Mesendoderm (in vitro differentiated cells): ENCODE measurements around the gene EBPL.
A peak's percentile ranks its signal among the peaks of the same experiment; 100 is the strongest.

Experiments used
- DNase-seq: peaks from one replicate; pipeline ENCODE4 v3.0.0; 2013
- H2AK5ac ChIP-seq: 2 replicates; pipeline ENCODE4 v1.6.1; 2013; ENCODE audit warnings: low read length, inconsistent platforms
- H2BK120ac ChIP-seq: 2 replicates; pipeline ENCODE4 v1.6.1; 2013; ENCODE audit warnings: low read depth, mild to moderate bottlenecking, low read length, moderate library complexity, mixed read lengths
- H2BK15ac ChIP-seq: replicated peaks from 2 replicates; pipeline ENCODE4 v1.6.1; 2013; ENCODE audit warnings: low read depth, mild to moderate bottlenecking, moderate library complexity
- H2BK5ac ChIP-seq: 2 replicates; pipeline ENCODE4 v1.6.1; 2013; ENCODE audit warnings: low read length, inconsistent platforms
- H3K18ac ChIP-seq: 2 replicates; pipeline ENCODE4 v1.6.1; 2013; ENCODE audit warnings: mild to moderate bottlenecking, low read length, mixed read lengths
- H3K23ac ChIP-seq: one replicate; pipeline ENCODE4 v1.6.1; 2013; ENCODE audit warnings: low read length
- H3K27ac ChIP-seq: 2 replicates; pipeline ENCODE4 v1.5.1; 2013; ENCODE audit warnings: low read depth, mild to moderate bottlenecking, inconsistent platforms, low read length, moderate library complexity
- H3K27me3 ChIP-seq: 2 replicates; pipeline ENCODE4 v1.6.1; 2013; ENCODE audit warnings: low read length, control low read depth, mild to moderate bottlenecking, inconsistent platforms; ENCODE audit not compliant: insufficient read depth, poor library complexity
- H3K36me3 ChIP-seq: 2 replicates; pipeline ENCODE4 v1.6.1; 2013; ENCODE audit warnings: low read length, inconsistent platforms; ENCODE audit not compliant: control insufficient read depth, insufficient read depth
- H3K4ac ChIP-seq: one replicate; pipeline ENCODE4 v1.6.1; 2013; ENCODE audit warnings: low read depth, mild to moderate bottlenecking, low read length, moderate library complexity
- H3K4me1 ChIP-seq: 2 replicates; pipeline ENCODE4 v1.6.1; 2013; ENCODE audit warnings: low read depth, low read length, inconsistent platforms; ENCODE audit not compliant: control insufficient read depth
- H3K4me2 ChIP-seq: 2 replicates; pipeline ENCODE4 v1.6.1; 2013; ENCODE audit warnings: low read length
- H3K4me3 ChIP-seq: 2 replicates; pipeline ENCODE4 v1.5.1; 2013; ENCODE audit warnings: mild to moderate bottlenecking, low read length
- H3K56ac ChIP-seq: one replicate; pipeline ENCODE4 v1.6.1; 2013; ENCODE audit warnings: low read length
- H3K79me1 ChIP-seq: 2 replicates; pipeline ENCODE4 v1.6.1; 2013; ENCODE audit warnings: low read length, inconsistent platforms
- H3K79me2 ChIP-seq: 2 replicates; pipeline ENCODE4 v1.6.1; 2013; ENCODE audit warnings: mild to moderate bottlenecking, low read length; ENCODE audit not compliant: control insufficient read depth, insufficient read depth
- H3K9ac ChIP-seq: 2 replicates; pipeline ENCODE4 v1.6.1; 2013; ENCODE audit warnings: low read length, inconsistent platforms
- H4K5ac ChIP-seq: one replicate; pipeline ENCODE4 v1.6.1; 2013; ENCODE audit warnings: low read length
- H4K8ac ChIP-seq: one replicate; pipeline ENCODE4 v1.6.1; 2013; ENCODE audit warnings: low read depth, mild to moderate bottlenecking, control low read depth, low read length, moderate library complexity
- WGBS: extraction: QIAGEN DNeasy Blood & Tissue Kit; methylation state at CpG from one replicate; pipeline ENCODE4 v1.1.7; 2013; ENCODE audit warnings: low lambda C conversion rate, missing lambda C conversion rate; ENCODE audit not compliant: insufficient coverage; ENCODE audit errors: extremely low coverage; 5-methylcytosine and 5-hydroxymethylcytosine counted together

Gene EBPL

GRCh38 chr13:49624229-49624628, 67.1 kb downstream of the EBPL start:
- Histone ChIP-seq H3K4me1 (no peaks in the 10 kb centered on the region), H3K56ac (no peak overlapping the region), H3K79me2 (no peaks in the 10 kb centered on the region), H3K18ac (no peak overlapping the region), H2AK5ac (no peak overlapping the region), H3K36me3 (no peaks in the 10 kb centered on the region), H3K79me1 (no peaks in the 10 kb centered on the region), H3K4me2 (no peak overlapping the region), H2BK15ac (no peak overlapping the region), H3K27me3 (no peaks in the 10 kb centered on the region), H2BK5ac (no peak overlapping the region), H3K23ac (no peak overlapping the region), H3K9ac (no peak overlapping the region), H2BK120ac (no peak overlapping the region), H4K8ac (no peak overlapping the region), H3K27ac (no peak overlapping the region), H3K4me3 (no peak overlapping the region), H4K5ac (no peak overlapping the region), H3K4ac (no peak overlapping the region)
- no peak for DNase-seq
- no CpG with 5 or more reads among the region's 6 CpGs for WGBS

DNA sequence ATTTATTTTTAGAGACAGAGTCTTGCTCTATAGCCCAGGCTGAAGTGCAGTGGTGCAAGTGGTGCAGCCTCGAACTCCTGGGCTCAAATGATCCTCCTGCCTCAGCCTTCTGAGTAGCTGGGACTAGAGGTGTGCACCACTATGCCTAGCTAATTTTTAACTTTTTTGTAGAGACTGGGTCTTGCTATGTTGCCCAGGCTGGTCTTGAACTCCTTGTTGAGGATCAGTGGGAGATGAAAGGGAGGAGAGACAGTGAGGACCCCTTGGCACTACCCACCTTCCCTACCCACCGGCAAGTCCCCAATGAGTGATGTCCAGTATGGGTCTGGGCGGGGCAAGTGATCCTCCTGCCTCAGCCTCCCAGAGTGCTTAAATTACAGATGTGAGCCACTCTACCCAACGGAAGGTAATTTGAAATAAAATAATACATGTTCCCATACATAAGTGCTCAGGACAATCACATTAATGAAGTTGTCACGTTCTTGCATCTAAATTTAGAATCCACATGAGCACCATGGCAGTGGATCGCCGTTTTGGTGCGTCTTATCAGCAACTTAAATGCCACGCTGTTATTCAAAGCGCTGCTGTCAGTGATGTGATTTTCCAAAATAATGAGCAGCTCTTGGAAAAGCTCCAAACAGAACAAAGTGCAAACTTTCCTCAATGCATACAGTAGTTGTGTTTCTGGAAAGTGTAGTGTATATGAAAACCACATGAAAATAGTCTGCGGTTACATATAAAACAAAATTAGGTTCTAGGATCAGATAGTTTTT, 68.9 kb downstream of the EBPL start:
- no peak overlapping the region for H3K27ac ChIP-seq
- H3K23ac ChIP-seq = no peak overlapping the region
- no peak overlapping the region for H3K9ac ChIP-seq
- H2BK15ac ChIP-seq = no peak overlapping the region
- no peaks in the 10 kb centered on the region for H3K36me3 ChIP-seq
- no peak overlapping the region for H4K8ac ChIP-seq
- no peak for DNase-seq
- H4K5ac ChIP-seq = no peak overlapping the region
- H3K4me2 ChIP-seq = no peak overlapping the region
- WGBS = no CpG with 5 or more reads among the region's 11 CpGs
- no peaks in the 10 kb centered on the region for H3K79me1 ChIP-seq
- H2BK120ac ChIP-seq = no peak overlapping the region
- no peaks in the 10 kb centered on the region for H3K27me3 ChIP-seq
- no peak overlapping the region for H2AK5ac ChIP-seq
- peaks cover 2% of the 10 kb centered on the region for H3K4me1 ChIP-seq
- no peak overlapping the region for H2BK5ac ChIP-seq
- H3K79me2 ChIP-seq = no peaks in the 10 kb centered on the region
- H3K56ac ChIP-seq = no peak overlapping the region
- no peak overlapping the region for H3K4me3 ChIP-seq
- H3K4ac ChIP-seq = no peak overlapping the region
- no peak overlapping the region for H3K18ac ChIP-seq

DNA sequence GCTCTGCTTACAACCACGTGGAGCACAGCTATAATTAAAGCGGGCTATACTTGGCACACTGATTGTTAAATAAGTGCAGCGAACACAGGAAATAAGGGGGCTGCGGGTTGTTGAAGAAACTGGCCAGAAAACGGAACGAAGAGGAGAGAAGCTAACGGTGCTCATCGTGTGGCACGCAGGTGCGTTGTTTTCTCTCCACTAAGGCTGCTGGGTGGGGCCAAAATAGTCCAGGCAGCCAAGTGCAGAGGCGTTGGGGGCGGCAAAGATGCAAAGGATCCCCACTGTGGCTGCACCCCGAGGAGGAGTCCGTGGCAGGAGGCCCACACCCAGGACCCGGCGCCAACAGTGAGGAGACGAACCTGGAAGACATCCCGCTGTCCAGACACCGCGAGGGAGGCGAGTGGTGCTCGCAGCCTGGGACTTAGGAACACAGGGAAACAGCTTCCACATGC, 71.1 kb downstream of the EBPL start:
- Histone ChIP-seq H3K79me1 (no peaks in the 10 kb centered on the region), H3K27me3 (no peaks in the 10 kb centered on the region), H3K79me2 (no peaks in the 10 kb centered on the region), H2BK120ac (no peak overlapping the region), H3K36me3 (no peaks in the 10 kb centered on the region), H4K5ac (no peak overlapping the region), H3K18ac (no peak overlapping the region), H3K27ac (no peak overlapping the region), H3K4me3 (no peak overlapping the region), H3K4ac (no peak overlapping the region), H2BK15ac (no peak overlapping the region), H3K56ac (no peak overlapping the region), H4K8ac (no peak overlapping the region), H3K23ac (no peak overlapping the region), H3K9ac (no peak overlapping the region), H3K4me1 (peaks cover 2% of the 10 kb centered on the region), H2AK5ac (no peak overlapping the region), H2BK5ac (no peak overlapping the region), H3K4me2 (no peak overlapping the region)
- no peak for DNase-seq
- no CpG with 5 or more reads among the region's 22 CpGs for WGBS

GRCh38 chr13:49616676-49617065, 74.6 kb downstream of the EBPL start:
- Histone ChIP-seq H4K5ac (no peak overlapping the region), H3K4me1 (peaks cover 2% of the 10 kb centered on the region), H2BK15ac (peak overlapping the region; percentile 36), H3K36me3 (no peaks in the 10 kb centered on the region), H4K8ac (no peak overlapping the region), H3K27ac (no peak overlapping the region), H3K23ac (no peak overlapping the region), H3K4me3 (no peak overlapping the region), H3K79me1 (no peaks in the 10 kb centered on the region), H3K56ac (no peak overlapping the region), H3K27me3 (no peaks in the 10 kb centered on the region), H2BK120ac (no peak overlapping the region), H3K4ac (no peak overlapping the region), H3K9ac (no peak overlapping the region), H3K79me2 (no peaks in the 10 kb centered on the region), H2BK5ac (no peak overlapping the region), H3K4me2 (no peak overlapping the region), H3K18ac (no peak overlapping the region), H2AK5ac (no peak overlapping the region)
- no peak for DNase-seq
- WGBS = no CpG with 5 or more reads among the region's 3 CpGs

- H3K36me3 ChIP-seq = no peaks in the 10 kb centered on the region
- no CpG with 5 or more reads among the region's 8 CpGs for WGBS
- no peaks in the 10 kb centered on the region for H3K79me2 ChIP-seq
- no peak overlapping the region for H4K5ac ChIP-seq
- no peaks in the 10 kb centered on the region for H3K79me1 ChIP-seq
- no peak overlapping the region for H3K27ac ChIP-seq
- H2AK5ac ChIP-seq = no peak overlapping the region
- H3K4me2 ChIP-seq = no peak overlapping the region
- peak overlapping the region; percentile 36 for H2BK15ac ChIP-seq
- no peak overlapping the region for H3K56ac ChIP-seq
- H3K4me3 ChIP-seq = no peak overlapping the region
- H3K4ac ChIP-seq = no peak overlapping the region
- H3K9ac ChIP-seq = no peak overlapping the region
- H3K4me1 ChIP-seq = peaks cover 2% of the 10 kb centered on the region
- H3K27me3 ChIP-seq = no peaks in the 10 kb centered on the region
- no peak overlapping the region for H4K8ac ChIP-seq
- DNase-seq = no peak
- no peak overlapping the region for H3K23ac ChIP-seq
- H2BK5ac ChIP-seq = no peak overlapping the region
- no peak overlapping the region for H2BK120ac ChIP-seq
- no peak overlapping the region for H3K18ac ChIP-seq
Observed at GRCh38 chr13:49615836-49616675, 75.2 kb downstream of the EBPL start.
